Stomach (tissue), 4 donors: ENCODE measurements around the gene LHX8.

Experiments
- POLR2A ChIP-seq, 4 donors: fragments of 450-650 bp; IDR thresholded peaks; one replicate each; pipeline ENCODE4 v1.6.1; 2016; ENCODE audit warnings: antibody characterized with exemption in 4 of 4, control low read depth in 2 of 4, mild to moderate bottlenecking in 1 of 4, moderate library complexity in 1 of 4
- POLR2AphosphoS5 ChIP-seq, 3 donors: sonication (generic); formaldehyde crosslinking; IDR thresholded peaks; one replicate each; pipeline ENCODE4 v1.6.1; 2016; ENCODE audit warnings: antibody characterized with exemption in 3 of 3
- TF ChIP-seq, protein P1 (sequence below), 7 experiments: fragments of 450-650 bp in 4 of 7; fragments of 200-600 bp in 3 of 7; sonication (generic) in 3 of 7; IDR thresholded peaks; one replicate each; pipeline ENCODE4 v1.5.1; 2016 to 2019; ENCODE audit warnings: antibody characterized with exemption in 7 of 7, control low read depth in 2 of 7, mild to moderate bottlenecking in 1 of 7

DNA sequence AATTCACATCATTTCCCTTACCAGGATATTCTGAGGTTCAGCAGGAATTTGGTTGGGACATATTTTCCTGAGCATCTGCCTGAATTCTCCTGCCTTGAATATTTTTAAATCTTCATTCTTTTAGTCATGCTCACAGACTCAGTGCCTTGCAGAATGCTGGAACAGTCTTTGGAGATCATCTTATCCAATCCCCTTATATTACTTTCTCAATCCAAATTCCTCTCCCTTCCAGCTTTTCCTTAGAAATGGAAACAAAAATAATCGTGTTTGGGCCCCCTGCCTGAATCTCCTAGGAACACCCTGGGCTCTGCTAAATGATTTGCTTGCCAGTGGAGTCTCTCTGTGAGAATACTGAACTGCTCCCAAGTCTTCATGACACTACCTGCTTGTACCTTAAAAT, 38.4 kb downstream of the LHX8 start:
- TF ChIP-seq, protein P1, sequence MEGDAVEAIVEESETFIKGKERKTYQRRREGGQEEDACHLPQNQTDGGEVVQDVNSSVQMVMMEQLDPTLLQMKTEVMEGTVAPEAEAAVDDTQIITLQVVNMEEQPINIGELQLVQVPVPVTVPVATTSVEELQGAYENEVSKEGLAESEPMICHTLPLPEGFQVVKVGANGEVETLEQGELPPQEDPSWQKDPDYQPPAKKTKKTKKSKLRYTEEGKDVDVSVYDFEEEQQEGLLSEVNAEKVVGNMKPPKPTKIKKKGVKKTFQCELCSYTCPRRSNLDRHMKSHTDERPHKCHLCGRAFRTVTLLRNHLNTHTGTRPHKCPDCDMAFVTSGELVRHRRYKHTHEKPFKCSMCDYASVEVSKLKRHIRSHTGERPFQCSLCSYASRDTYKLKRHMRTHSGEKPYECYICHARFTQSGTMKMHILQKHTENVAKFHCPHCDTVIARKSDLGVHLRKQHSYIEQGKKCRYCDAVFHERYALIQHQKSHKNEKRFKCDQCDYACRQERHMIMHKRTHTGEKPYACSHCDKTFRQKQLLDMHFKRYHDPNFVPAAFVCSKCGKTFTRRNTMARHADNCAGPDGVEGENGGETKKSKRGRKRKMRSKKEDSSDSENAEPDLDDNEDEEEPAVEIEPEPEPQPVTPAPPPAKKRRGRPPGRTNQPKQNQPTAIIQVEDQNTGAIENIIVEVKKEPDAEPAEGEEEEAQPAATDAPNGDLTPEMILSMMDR (IDR thresholded peaks at IDR 0.05), result no peak
- TF ChIP-seq POLR2A (IDR thresholded peaks at IDR 0.05), result no peak
- TF ChIP-seq POLR2AphosphoS5 (IDR thresholded peaks at IDR 0.05), result no peak
